Activated CD8-positive, alpha-beta T cell treated with anti-CD3 and anti-CD28 coated beads, Interleukin-2, amount 10 ng/mL, durations not matched to agents 7 days and 5 days (primary cell): ENCODE data around the gene ZNF275. TPM values are rescaled to one million over a fixed set of nuclear protein-coding genes. Genes with fewer than 3 reads are reported as not detected.

Experiments used
- ATAC-seq: fragments of 150-1000 bp; cut with Tn5 transposase; one replicate; pipeline ENCODE4 v1.10.0; 2021; ENCODE audit warnings: moderate library complexity
- CTCF ChIA-PET: fragments of 350-600 bp; sonication (Branson Sonifier 250); formaldehyde crosslinking; loops from one replicate; lab custom pipeline; 2021; ENCODE audit warnings: antibody characterized with exemption; lab: Charles Lee
- POLR2A ChIA-PET: fragments of 350-600 bp; sonication (Branson Sonifier 250); formaldehyde crosslinking; loops from one replicate; lab custom pipeline; 2021; ENCODE audit warnings: antibody characterized with exemption; lab: Charles Lee
- DNase-seq: peaks from one replicate; pipeline ENCODE4 v3.0.0-alpha.2; 2020
- H3K27ac Mint-ChIP-seq: one replicate; pipeline ENCODE4 v1.8.0; 2021; ENCODE audit warnings: mild to moderate bottlenecking, mixed read lengths
- H3K27me3 Mint-ChIP-seq: one replicate; pipeline ENCODE4 v1.8.0; 2021; ENCODE audit warnings: low read depth, mixed read lengths
- H3K36me3 Mint-ChIP-seq: one replicate; pipeline ENCODE4 v1.8.0; 2021; ENCODE audit warnings: low read depth, mixed read lengths
- H3K4me1 Mint-ChIP-seq: one replicate; pipeline ENCODE4 v1.8.0; 2021; ENCODE audit warnings: low read depth, mixed read lengths
- H3K4me3 Mint-ChIP-seq: one replicate; pipeline ENCODE4 v1.8.0; 2021; ENCODE audit warnings: mild to moderate bottlenecking, mixed read lengths
- H3K9me3 Mint-ChIP-seq: one replicate; pipeline ENCODE4 v1.8.0; 2022; ENCODE audit warnings: mixed read lengths; ENCODE audit not compliant: insufficient read depth
- total RNA-seq, 2 experiments: library from RNA; stranded (reverse); gene quantifications; one replicate each; pipeline ENCODE4 v1.2.3, GENCODE V29; 2021

ZNF275 gene
- total RNA-seq, 2 experiments from 2014 or later, result 20.8 to 22.3 TPM

GRCh38 chrX:153347530-153347929, 13.6 kb downstream of the ZNF275 start:
- peaks cover 36% of the 10 kb centered on the region for H3K4me1 Mint-ChIP-seq
- no peaks in the 10 kb centered on the region for H3K27me3 Mint-ChIP-seq
- no peak overlapping the region for H3K27ac Mint-ChIP-seq
- H3K36me3 Mint-ChIP-seq, result peaks cover 70% of the 10 kb centered on the region
- no peak overlapping the region for H3K4me3 Mint-ChIP-seq
- CTCF ChIA-PET, result no interaction called here
- no peaks in the 10 kb centered on the region for H3K9me3 Mint-ChIP-seq
- DNase-seq (no peak), ATAC-seq (no peak)
- POLR2A ChIA-PET, result no interaction called here

GRCh38 chrX:153348421-153348820, 14.5 kb downstream of the ZNF275 start:
- Mint-ChIP-seq H3K4me1 (peaks cover 27% of the 10 kb centered on the region), H3K27ac (peak overlapping the region; percentile 46), H3K36me3 (peaks cover 64% of the 10 kb centered on the region), H3K27me3 (no peaks in the 10 kb centered on the region), H3K4me3 (no peak overlapping the region), H3K9me3 (no peaks in the 10 kb centered on the region)
- no peak for ATAC-seq
- POLR2A ChIA-PET, result no interaction called here
- CTCF ChIA-PET, result no interaction called here
- DNase-seq, result no peak

- H3K9me3 Mint-ChIP-seq, result no peaks in the 10 kb centered on the region
- ChIA-PET POLR2A (no interaction called here), CTCF (no interaction called here)
- H3K36me3 Mint-ChIP-seq, result peaks cover 53% of the 10 kb centered on the region
- no peak overlapping the region for H3K4me3 Mint-ChIP-seq
- H3K27me3 Mint-ChIP-seq, result no peaks in the 10 kb centered on the region
- DNase-seq (no peak), ATAC-seq (peak; percentile 42)
- peaks cover 12% of the 10 kb centered on the region for H3K4me1 Mint-ChIP-seq
- H3K27ac Mint-ChIP-seq, result peak overlapping the region; percentile 75
These were observed 16.0 kb downstream of the ZNF275 start for GRCh38 chrX:153349952-153350351.

- Mint-ChIP-seq H3K27ac (no peak overlapping the region), H3K4me3 (no peak overlapping the region), H3K4me1 (peaks cover 11% of the 10 kb centered on the region), H3K9me3 (no peaks in the 10 kb centered on the region), H3K27me3 (no peaks in the 10 kb centered on the region), H3K36me3 (peaks cover 44% of the 10 kb centered on the region)
- ATAC-seq (no peak), DNase-seq (no peak)
- ChIA-PET POLR2A (no interaction called here), CTCF (no interaction called here)
These were observed 18.0 kb downstream of the ZNF275 start for GRCh38 chrX:153351981-153352380.

GRCh38 chrX:153352858-153353257, 18.9 kb downstream of the ZNF275 start:
- Mint-ChIP-seq H3K27me3 (no peaks in the 10 kb centered on the region), H3K36me3 (peaks cover 43% of the 10 kb centered on the region), H3K4me3 (no peak overlapping the region), H3K9me3 (peaks cover 5% of the 10 kb centered on the region), H3K4me1 (peaks cover 11% of the 10 kb centered on the region), H3K27ac (no peak overlapping the region)
- DNase-seq (no peak), ATAC-seq (no peak)
- CTCF ChIA-PET, result interaction anchor here (0.9 kb wide), 1 partner anchor 10 kb away, joined by 3 read pairs; no protein-coding TSS in a partner anchor
- POLR2A ChIA-PET, result no interaction called here

- ChIA-PET CTCF (interaction anchor here (0.9 kb wide), 1 partner anchor 10 kb away, joined by 3 read pairs; no protein-coding TSS in a partner anchor), POLR2A (interaction anchor here (1.1 kb wide), 1 partner anchor 18 kb away, joined by 3 read pairs; no protein-coding TSS in a partner anchor)
- ATAC-seq (no peak), DNase-seq (no peak)
- H3K36me3 Mint-ChIP-seq, result peaks cover 39% of the 10 kb centered on the region
- H3K27me3 Mint-ChIP-seq, result no peaks in the 10 kb centered on the region
- no peak overlapping the region for H3K4me3 Mint-ChIP-seq
- H3K4me1 Mint-ChIP-seq, result peaks cover 11% of the 10 kb centered on the region
- H3K27ac Mint-ChIP-seq, result no peak overlapping the region
- H3K9me3 Mint-ChIP-seq, result peaks cover 5% of the 10 kb centered on the region
These were observed 19.5 kb downstream of the ZNF275 start for GRCh38 chrX:153353416-153353815.

- POLR2A ChIA-PET, result no interaction called here
- no peaks in the 10 kb centered on the region for H3K4me1 Mint-ChIP-seq
- no peak overlapping the region for H3K27ac Mint-ChIP-seq
- H3K27me3 Mint-ChIP-seq, result no peaks in the 10 kb centered on the region
- H3K4me3 Mint-ChIP-seq, result no peak overlapping the region
- ATAC-seq (no peak), DNase-seq (no peak)
- peaks cover 20% of the 10 kb centered on the region for H3K36me3 Mint-ChIP-seq
- peaks cover 5% of the 10 kb centered on the region for H3K9me3 Mint-ChIP-seq
- CTCF ChIA-PET, result no interaction called here
These were observed 23.9 kb downstream of the ZNF275 start for GRCh38 chrX:153357877-153358276.

- H3K9me3 Mint-ChIP-seq, result peaks cover 5% of the 10 kb centered on the region
- ChIA-PET POLR2A (no interaction called here), CTCF (no interaction called here)
- DNase-seq, result no peak
- peaks cover 12% of the 10 kb centered on the region for H3K36me3 Mint-ChIP-seq
- ATAC-seq, result no peak
- no peaks in the 10 kb centered on the region for H3K4me1 Mint-ChIP-seq
- no peak overlapping the region for H3K27ac Mint-ChIP-seq
- H3K27me3 Mint-ChIP-seq, result no peaks in the 10 kb centered on the region
- H3K4me3 Mint-ChIP-seq, result no peak overlapping the region
These were observed 27.9 kb downstream of the ZNF275 start for GRCh38 chrX:153361781-153362397.

GRCh38 chrX:153365670-153366069, 31.7 kb downstream of the ZNF275 start:
- DNase-seq (no peak), ATAC-seq (no peak)
- no peaks in the 10 kb centered on the region for H3K9me3 Mint-ChIP-seq
- H3K27me3 Mint-ChIP-seq, result no peaks in the 10 kb centered on the region
- POLR2A ChIA-PET, result no interaction called here
- CTCF ChIA-PET, result no interaction called here
- H3K36me3 Mint-ChIP-seq, result no peaks in the 10 kb centered on the region
- no peak overlapping the region for H3K4me3 Mint-ChIP-seq
- H3K27ac Mint-ChIP-seq, result no peak overlapping the region
- H3K4me1 Mint-ChIP-seq, result peaks cover 2% of the 10 kb centered on the region

- Mint-ChIP-seq H3K9me3 (no peaks in the 10 kb centered on the region), H3K27ac (no peak overlapping the region), H3K4me1 (peaks cover 2% of the 10 kb centered on the region), H3K36me3 (no peaks in the 10 kb centered on the region), H3K4me3 (no peak overlapping the region), H3K27me3 (no peaks in the 10 kb centered on the region)
- POLR2A ChIA-PET, result no interaction called here
- ATAC-seq (no peak), DNase-seq (no peak)
- CTCF ChIA-PET, result no interaction called here
These were observed 32.2 kb downstream of the ZNF275 start for GRCh38 chrX:153366119-153366518.

GRCh38 chrX:153366878-153367538, 33.1 kb downstream of the ZNF275 start:
- POLR2A ChIA-PET, result no interaction called here
- Mint-ChIP-seq H3K9me3 (no peaks in the 10 kb centered on the region), H3K36me3 (no peaks in the 10 kb centered on the region)

GRCh38 chrX:153370293-153371055, 36.5 kb downstream of the ZNF275 start:
- Mint-ChIP-seq H3K4me1 (peaks cover 2% of the 10 kb centered on the region), H3K27me3 (peaks cover 2% of the 10 kb centered on the region), H3K36me3 (no peaks in the 10 kb centered on the region), H3K4me3 (no peak overlapping the region), H3K27ac (no peak overlapping the region), H3K9me3 (no peaks in the 10 kb centered on the region)
- ATAC-seq (no peak), DNase-seq (no peak)
- CTCF ChIA-PET, result no interaction called here
- POLR2A ChIA-PET, result no interaction called here

More at GRCh38 chrX:153366878-153367538, 33.1 kb downstream of the ZNF275 start:
- ATAC-seq, result no peak
- H3K27ac Mint-ChIP-seq, result no peak overlapping the region
- H3K4me3 Mint-ChIP-seq, result no peak overlapping the region
- CTCF ChIA-PET, result no interaction called here
- H3K27me3 Mint-ChIP-seq, result no peaks in the 10 kb centered on the region
- DNase-seq, result no peak
- peaks cover 2% of the 10 kb centered on the region for H3K4me1 Mint-ChIP-seq
